Right atrium auricular region (tissue), 2 donors: ENCODE results near the gene WWTR1. TPM values are rescaled to one million over a fixed set of nuclear protein-coding genes. Genes with fewer than 3 reads are reported as not detected.

Experiments used
- DNase-seq: peaks from one replicate; pipeline ENCODE4 v3.0.0-alpha.2; 2019; ENCODE audit warnings: low spot score
- H3K27ac ChIP-seq, 2 donors: fragments of 200-600 bp; sonication (generic); 1 replicate in 1 of 2; 2 replicates in 1 of 2; pipeline ENCODE4 v1.5.1; 2016 to 2019
- H3K27me3 ChIP-seq, 2 donors: fragments of 200-600 bp; sonication (generic); one replicate each; pipeline versions ENCODE4 v1.5.1 to v1.6.0; 2017 to 2019
- H3K36me3 ChIP-seq: fragments of 200-600 bp; sonication (generic); one replicate; pipeline ENCODE4 v1.5.1; 2016
- H3K4me1 ChIP-seq, 2 donors: fragments of 200-600 bp; sonication (generic); one replicate each; pipeline versions ENCODE4 v1.5.1 to v1.6.0; 2017 to 2019
- H3K4me3 ChIP-seq, 2 donors: fragments of 200-600 bp; sonication (generic); 1 replicate in 1 of 2; 2 replicates in 1 of 2; pipeline ENCODE4 v1.5.1; 2017 to 2019; ENCODE audit warnings: mild to moderate bottlenecking in 1 of 2, moderate library complexity in 1 of 2
- H3K9me3 ChIP-seq, 2 donors: fragments of 200-600 bp; sonication (generic); one replicate each; pipeline ENCODE4 v1.5.1; 2019
- CTCF ChIP-seq, 2 donors: fragments of 200-600 bp; sonication (generic); IDR thresholded peaks; one replicate each; pipeline ENCODE4 v1.5.1; 2019; ENCODE audit warnings: antibody characterized with exemption in 2 of 2
- total RNA-seq, 2 donors: library from RNA; depleted of rRNA; stranded (reverse); fragments of >200 nt; gene quantifications; one replicate each; pipeline ENCODE4 v1.1.0, GENCODE V29; 2016

The WWTR1 gene
- total RNA-seq, 2 donors from 2014 or later: 53.4 to 73.1 TPM

DNA sequence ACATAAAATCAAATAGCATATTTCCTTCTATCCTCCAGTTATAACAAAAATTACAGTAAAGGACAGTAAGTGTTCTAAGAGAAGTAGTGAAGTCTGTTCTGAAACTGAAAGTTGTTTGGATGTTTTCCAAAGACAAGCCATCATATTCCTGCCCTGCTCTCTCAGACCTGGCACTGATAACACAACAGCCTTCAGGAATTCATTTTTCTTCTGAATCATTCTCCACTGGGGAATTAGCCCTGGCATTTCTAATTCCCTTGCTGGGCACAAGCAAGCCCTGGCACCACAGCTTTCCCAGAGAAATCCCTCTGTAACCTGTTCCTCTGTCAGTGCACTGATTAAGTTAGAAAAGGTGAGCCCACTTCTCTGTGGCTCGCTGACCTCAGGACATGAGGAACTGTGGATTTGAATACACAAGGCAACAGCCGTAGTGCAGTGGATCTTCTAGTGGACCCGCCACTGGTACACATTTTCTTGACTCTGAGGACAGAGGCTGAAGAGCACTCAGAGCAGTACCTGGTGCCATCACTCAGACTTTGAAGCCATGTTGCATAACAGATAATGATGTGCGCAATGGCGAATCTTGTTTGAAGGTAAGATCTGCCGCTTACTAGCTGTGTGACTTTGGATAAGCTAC lies 61.6 kb downstream of the WWTR1 start:
- TF ChIP-seq CTCF (IDR thresholded peaks at IDR 0.05): no peak
- no peaks in the 10 kb centered on the region for H3K9me3 ChIP-seq
- H3K4me3 ChIP-seq: no peak overlapping the region
- H3K4me1 ChIP-seq: peaks cover 0 to 54% of the 10 kb centered on the region in 2 donors
- H3K36me3 ChIP-seq: no peaks in the 10 kb centered on the region
- DNase-seq: no peak
- no peaks in the 10 kb centered on the region for H3K27me3 ChIP-seq
- H3K27ac ChIP-seq: no peak overlapping the region

DNA sequence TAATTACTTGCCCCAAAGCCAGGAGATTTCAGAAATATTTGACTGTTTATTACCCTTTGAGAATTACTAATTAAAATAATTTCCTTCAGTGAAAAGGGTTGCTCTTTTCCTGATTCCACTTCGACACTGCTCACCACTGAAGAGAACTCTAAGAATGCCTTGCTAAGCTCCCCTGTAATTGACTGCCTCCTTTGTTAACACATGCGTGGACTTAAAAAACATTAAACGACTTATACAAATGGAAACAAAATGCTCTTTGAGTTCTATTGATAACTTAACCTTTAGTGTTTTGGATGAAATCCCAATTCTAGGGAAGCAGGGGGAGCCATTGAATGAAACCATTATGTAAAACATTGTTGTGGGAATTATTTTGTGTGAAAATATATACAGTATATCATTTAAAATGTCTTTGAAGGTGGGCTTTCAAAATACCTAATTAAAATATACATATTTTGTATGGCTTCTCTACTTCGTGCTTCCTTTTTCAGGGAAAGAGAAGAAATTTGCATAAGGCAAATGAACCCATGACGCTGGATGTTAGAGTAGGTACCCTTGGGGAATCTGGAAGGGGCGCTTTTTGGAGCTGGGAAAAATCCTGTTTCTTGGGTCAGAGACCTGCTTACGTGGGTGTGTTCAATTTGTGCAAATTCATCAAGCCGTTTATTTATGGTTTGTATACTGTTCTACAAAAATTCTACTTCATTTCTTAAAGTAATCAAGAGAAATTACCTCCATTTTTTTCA lies 64.2 kb downstream of the WWTR1 start:
- no peak for TF ChIP-seq CTCF (IDR thresholded peaks at IDR 0.05)
- Histone ChIP-seq H3K36me3 (no peaks in the 10 kb centered on the region), H3K9me3 (no peaks in the 10 kb centered on the region), H3K27me3 (no peaks in the 10 kb centered on the region), H3K4me1 (peaks cover 0 to 56% of the 10 kb centered on the region in 2 donors), H3K27ac (peak overlapping the region in 1 of 2 donors; percentile 58), H3K4me3 (no peak overlapping the region)
- DNase-seq: no peak

- H3K4me3 ChIP-seq: no peak overlapping the region
- peaks cover 0 to 64% of the 10 kb centered on the region in 2 donors for H3K4me1 ChIP-seq
- H3K9me3 ChIP-seq: no peaks in the 10 kb centered on the region
- no peak for TF ChIP-seq CTCF (IDR thresholded peaks at IDR 0.05)
- no peak for DNase-seq
- no peaks in the 10 kb centered on the region for H3K36me3 ChIP-seq
- peak overlapping the region; percentile 48 to 58 for H3K27ac ChIP-seq
- H3K27me3 ChIP-seq: no peaks in the 10 kb centered on the region
Observed at GRCh38 chr3:149592758-149593240, 65.0 kb downstream of the WWTR1 start.

GRCh38 chr3:149590691-149591441 lies 67.0 kb downstream of the WWTR1 start:
- no peak for DNase-seq
- no peak for TF ChIP-seq CTCF (IDR thresholded peaks at IDR 0.05)
- Histone ChIP-seq H3K4me1 (peaks cover 0 to 69% of the 10 kb centered on the region in 2 donors), H3K4me3 (no peak overlapping the region), H3K27ac (peak overlapping the region; percentile 27 to 33), H3K9me3 (no peaks in the 10 kb centered on the region), H3K27me3 (no peaks in the 10 kb centered on the region), H3K36me3 (no peaks in the 10 kb centered on the region)

- no peaks in the 10 kb centered on the region for H3K9me3 ChIP-seq
- peaks cover 0 to 76% of the 10 kb centered on the region in 2 donors for H3K4me1 ChIP-seq
- no peaks in the 10 kb centered on the region for H3K27me3 ChIP-seq
- H3K36me3 ChIP-seq: no peaks in the 10 kb centered on the region
- no peak for DNase-seq
- TF ChIP-seq CTCF (IDR thresholded peaks at IDR 0.05): no peak
- H3K27ac ChIP-seq: peak overlapping the region; percentile 32 to 62
- no peak overlapping the region for H3K4me3 ChIP-seq
Observed at GRCh38 chr3:149589332-149589731, 68.5 kb downstream of the WWTR1 start.
